ENCODE data around the gene ZNF444.
"Not testable (repeated sequence)": the region's sequence is repeated elsewhere in the genome, so short reads cannot be mapped to it uniquely, and the experiment has no call there.

ZNF444 gene

GRCh38 chr19:56191115-56191514, 50.0 kb downstream of the ZNF444 start:
- DNase-seq: no peak

DNA sequence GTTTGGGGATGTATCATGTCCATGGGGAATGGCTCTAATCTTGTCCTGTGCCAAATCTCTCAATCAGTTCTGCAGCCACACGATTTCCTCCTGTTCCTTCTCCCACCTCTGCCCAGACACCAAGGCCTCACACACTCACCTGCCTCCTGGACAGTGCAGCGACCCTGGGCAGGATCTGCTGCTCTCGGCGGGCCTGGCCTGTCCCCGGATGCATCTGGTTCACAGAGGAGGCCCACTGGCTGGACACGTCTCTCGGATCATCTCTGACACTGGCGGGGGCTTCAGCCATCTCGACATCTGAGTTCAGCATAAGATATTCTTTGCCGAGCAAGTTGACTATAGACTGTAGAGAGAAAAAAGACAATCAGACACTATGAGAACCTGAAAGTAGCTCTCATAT, 50.6 kb downstream of the ZNF444 start:
- no peak for DNase-seq

DNA sequence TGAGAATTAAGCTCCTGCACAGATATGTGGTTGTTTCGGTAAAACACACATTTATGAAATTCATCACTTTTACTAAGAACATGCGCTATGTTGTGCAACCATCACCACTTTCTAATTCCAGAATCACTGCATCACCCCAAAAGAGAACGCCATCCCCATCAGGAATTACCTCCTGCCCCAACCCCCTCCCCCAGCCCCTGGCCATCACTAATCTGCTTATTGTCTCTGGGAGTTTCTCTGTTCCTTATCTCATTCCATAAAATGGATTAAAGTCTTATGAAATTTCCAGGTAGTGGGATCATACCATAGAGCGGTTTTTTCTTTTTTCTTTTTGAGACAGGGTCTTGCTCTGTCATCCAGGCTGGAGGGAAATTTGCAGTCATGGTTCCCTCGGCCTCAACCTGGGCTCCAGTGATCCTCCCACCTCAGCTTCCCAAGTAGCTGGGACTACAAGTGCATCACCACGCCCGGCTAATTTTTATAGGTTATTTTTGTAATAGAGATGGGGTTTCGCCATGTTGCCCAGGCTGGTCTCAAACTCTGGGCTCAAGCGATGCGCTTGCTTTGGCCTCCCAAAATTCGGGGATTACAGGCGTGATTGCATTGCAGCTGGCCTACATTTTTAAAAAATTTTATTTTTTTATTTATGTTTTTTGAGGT, 53.0 kb downstream of the ZNF444 start:
- DNase-seq: no peak

DNA sequence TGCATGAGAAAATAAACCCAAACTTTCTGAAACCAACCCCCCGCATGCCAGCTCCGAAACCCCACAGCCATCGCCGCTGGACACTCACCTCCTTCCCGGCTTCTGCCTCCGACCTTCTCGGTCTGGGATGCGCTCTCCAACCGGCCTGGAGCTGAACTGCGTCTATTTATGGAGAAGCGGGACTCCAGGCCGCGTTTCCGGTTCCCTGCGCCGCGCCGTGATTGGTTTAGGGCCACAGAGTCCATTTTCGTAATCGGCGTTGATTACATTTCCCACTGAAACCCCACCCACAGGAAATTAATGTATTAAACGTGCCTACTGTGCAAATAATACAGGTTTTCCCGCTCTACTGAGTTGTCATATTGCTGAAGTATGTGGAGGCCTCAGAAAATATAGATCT, 56.6 kb downstream of the ZNF444 start, which contains the start of gene ZSCAN5B:
Gene ZSCAN5B, minus strand, starts transcription at position 138 of the 400 bp plus-strand sequence. CDS start 4,731 bp downstream, outside the sequence.
- not testable (repeated sequence) for DNase-seq

DNA sequence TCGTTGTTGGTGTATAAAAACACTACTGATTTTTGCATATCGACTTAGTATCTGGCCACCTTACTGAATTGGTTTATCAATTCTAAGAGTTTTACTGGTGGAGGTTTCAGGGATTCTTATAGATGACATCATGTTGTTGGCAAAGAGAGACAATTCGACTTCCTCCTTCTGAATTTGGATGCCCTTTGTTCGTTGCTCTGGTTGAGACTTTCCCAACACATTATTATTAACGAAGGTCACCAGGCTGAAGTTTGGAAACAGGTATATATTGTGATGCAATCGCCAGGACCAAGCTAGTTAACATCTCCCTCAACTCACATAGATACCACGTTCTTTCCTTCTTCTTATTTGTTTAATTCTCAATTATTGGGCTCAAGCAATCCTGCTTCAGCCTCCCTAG, 58.6 kb downstream of the ZNF444 start:
- DNase-seq: no peak

GRCh38 chr19:56201973-56202372, 60.9 kb downstream of the ZNF444 start, which contains the start of gene ZSCAN5C:
TSS of gene ZSCAN5C (plus strand) at chr19:56202273. CDS start at chr19:56205914, 3,641 bp downstream.
- no peak for DNase-seq

GRCh38 chr19:56207581-56207980, 66.5 kb downstream of the ZNF444 start:
- DNase-seq: not testable (repeated sequence)

DNA sequence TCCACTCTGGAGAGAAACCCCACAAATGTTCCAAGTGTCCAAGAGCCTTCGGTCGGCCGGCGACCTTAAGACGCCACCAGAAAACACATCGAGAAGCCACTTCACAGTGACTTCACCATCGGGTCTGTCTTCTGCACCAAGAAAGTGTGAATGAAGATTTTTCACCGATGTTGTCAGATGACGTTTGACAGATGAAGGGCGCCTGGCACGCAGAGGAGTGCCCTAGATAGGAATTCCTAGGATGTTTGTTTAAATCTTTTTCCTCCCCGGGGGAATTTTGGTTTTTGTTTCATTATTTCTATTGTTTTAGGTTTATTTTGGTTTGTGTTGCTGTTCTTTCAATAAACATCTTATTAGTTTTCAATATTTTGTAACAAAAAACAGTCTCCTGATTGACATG, 68.0 kb downstream of the ZNF444 start:
- no peak for DNase-seq

- not testable (repeated sequence) for DNase-seq
Measured at GRCh38 chr19:56210036-56210435, 68.9 kb downstream of the ZNF444 start.

Measured in KG1 (cell line).